ENCODE data around the gene TEKT5. TPM values are rescaled to one million over a fixed set of nuclear protein-coding genes. Genes with fewer than 3 reads are reported as not detected.

TEKT5 gene
- total RNA-seq, 1 experiment from 2014 or later = not detected

DNA sequence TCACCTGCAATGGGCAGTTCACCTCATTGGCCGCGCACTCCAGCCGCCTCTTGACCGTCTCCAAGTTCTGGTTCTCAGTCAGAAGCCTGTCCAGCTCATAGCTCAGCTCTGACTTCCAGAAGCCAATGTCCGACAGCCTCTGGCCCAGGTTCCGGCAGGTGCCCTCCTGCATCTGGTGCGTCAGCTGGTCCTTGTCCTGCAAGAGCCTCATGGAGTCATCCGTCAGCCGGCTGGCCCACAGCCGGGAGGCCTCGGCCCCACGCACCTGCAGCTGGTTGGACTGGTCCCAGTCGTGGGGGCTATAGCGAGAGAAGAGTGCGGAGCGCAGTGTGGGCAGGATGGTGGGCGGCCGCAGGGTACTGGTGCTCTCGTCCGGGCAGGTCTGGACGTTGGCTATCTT, 424 bp downstream of the TEKT5 start:
- Histone ChIP-seq H3K4me3 (ENCODE audit: low read depth in 2 of 2, low read length in 2 of 2) (no peak overlapping the region), H3K9me3 (ENCODE audit: control insufficient read depth, insufficient read depth, low read depth, low read length) (no peaks in the 10 kb centered on the region), H3K4me1 (ENCODE audit: control insufficient read depth, insufficient read depth, low read length) (no peaks in the 10 kb centered on the region), H3K36me3 (ENCODE audit: control insufficient read depth, insufficient read depth, low read length) (no peaks in the 10 kb centered on the region), H3K27me3 (ENCODE audit: control insufficient read depth, insufficient read depth, low read length) (peaks cover 2% of the 10 kb centered on the region; the same call in 1 of the 2 replicates), H3K27ac (ENCODE audit: low read length) (no peak overlapping the region)
- CTCF ChIA-PET = no interaction called here
- in situ Hi-C loops (cut with HindIII; ENCODE audit: low pct_unique_long_range_greater_than_20kb, low sequenced_read_pairs) = no loop called here
- POLR2A ChIA-PET = no interaction called here
- TF ChIP-seq, protein P1, sequence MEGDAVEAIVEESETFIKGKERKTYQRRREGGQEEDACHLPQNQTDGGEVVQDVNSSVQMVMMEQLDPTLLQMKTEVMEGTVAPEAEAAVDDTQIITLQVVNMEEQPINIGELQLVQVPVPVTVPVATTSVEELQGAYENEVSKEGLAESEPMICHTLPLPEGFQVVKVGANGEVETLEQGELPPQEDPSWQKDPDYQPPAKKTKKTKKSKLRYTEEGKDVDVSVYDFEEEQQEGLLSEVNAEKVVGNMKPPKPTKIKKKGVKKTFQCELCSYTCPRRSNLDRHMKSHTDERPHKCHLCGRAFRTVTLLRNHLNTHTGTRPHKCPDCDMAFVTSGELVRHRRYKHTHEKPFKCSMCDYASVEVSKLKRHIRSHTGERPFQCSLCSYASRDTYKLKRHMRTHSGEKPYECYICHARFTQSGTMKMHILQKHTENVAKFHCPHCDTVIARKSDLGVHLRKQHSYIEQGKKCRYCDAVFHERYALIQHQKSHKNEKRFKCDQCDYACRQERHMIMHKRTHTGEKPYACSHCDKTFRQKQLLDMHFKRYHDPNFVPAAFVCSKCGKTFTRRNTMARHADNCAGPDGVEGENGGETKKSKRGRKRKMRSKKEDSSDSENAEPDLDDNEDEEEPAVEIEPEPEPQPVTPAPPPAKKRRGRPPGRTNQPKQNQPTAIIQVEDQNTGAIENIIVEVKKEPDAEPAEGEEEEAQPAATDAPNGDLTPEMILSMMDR (IDR thresholded peaks at IDR 0.05) = no peak
- TF ChIP-seq, protein P2, sequence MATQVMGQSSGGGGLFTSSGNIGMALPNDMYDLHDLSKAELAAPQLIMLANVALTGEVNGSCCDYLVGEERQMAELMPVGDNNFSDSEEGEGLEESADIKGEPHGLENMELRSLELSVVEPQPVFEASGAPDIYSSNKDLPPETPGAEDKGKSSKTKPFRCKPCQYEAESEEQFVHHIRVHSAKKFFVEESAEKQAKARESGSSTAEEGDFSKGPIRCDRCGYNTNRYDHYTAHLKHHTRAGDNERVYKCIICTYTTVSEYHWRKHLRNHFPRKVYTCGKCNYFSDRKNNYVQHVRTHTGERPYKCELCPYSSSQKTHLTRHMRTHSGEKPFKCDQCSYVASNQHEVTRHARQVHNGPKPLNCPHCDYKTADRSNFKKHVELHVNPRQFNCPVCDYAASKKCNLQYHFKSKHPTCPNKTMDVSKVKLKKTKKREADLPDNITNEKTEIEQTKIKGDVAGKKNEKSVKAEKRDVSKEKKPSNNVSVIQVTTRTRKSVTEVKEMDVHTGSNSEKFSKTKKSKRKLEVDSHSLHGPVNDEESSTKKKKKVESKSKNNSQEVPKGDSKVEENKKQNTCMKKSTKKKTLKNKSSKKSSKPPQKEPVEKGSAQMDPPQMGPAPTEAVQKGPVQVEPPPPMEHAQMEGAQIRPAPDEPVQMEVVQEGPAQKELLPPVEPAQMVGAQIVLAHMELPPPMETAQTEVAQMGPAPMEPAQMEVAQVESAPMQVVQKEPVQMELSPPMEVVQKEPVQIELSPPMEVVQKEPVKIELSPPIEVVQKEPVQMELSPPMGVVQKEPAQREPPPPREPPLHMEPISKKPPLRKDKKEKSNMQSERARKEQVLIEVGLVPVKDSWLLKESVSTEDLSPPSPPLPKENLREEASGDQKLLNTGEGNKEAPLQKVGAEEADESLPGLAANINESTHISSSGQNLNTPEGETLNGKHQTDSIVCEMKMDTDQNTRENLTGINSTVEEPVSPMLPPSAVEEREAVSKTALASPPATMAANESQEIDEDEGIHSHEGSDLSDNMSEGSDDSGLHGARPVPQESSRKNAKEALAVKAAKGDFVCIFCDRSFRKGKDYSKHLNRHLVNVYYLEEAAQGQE (IDR thresholded peaks at IDR 0.05; ENCODE audit: insufficient read depth in 1 of 2, low read depth in 2 of 2, low read length in 1 of 2) = no peak
- TF ChIP-seq POLR2AphosphoS5 (IDR thresholded peaks at IDR 0.05; ENCODE audit: low read depth, low read length) (no peak), SIN3A (IDR thresholded peaks at IDR 0.05; ENCODE audit: borderline replicate concordance, insufficient read depth, low read depth, low read length) (no peak), TCF7L2 (IDR thresholded peaks at IDR 0.05; ENCODE audit: low read depth, low read length) (no peak)
- no peak for DNase-seq (ENCODE audit: low read depth, low spot score)
- 0 out of 2 replicates have a peak, but pooled peaks have one; percentile 12 for ATAC-seq
- intact Hi-C loops (cut with micrococcal nuclease; ENCODE audit: unreplicated experiment) = no loop called here
- no TSS peak for BruUV-seq (replicated peaks)

DNA sequence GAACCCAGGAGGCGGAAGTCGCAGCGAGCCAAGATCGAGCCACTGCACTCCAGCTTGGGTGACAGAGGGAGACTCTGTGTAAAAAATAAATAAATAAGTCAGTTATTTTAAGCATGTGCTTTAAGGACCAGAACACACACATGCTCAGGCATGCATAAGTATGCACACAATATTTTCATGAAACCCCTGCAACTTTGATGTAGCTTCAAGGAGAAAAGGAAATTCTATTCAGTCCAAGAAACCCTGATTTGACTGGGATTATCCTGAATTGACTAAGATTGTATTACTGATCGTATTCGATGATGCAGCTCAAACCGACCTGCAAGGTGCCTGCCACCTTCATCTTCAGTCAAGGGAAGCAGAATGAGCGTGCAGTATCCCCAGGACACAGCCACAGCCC, 841 bp downstream of the TEKT5 start:
- BruUV-seq (replicated peaks) = no TSS peak
- CTCF ChIA-PET = no interaction called here
- H3K9me3 ChIP-seq (ENCODE audit: control insufficient read depth, insufficient read depth, low read depth, low read length) = no peaks in the 10 kb centered on the region
- intact Hi-C loops (cut with micrococcal nuclease; ENCODE audit: unreplicated experiment) (no loop called here), in situ Hi-C loops (cut with HindIII; ENCODE audit: low pct_unique_long_range_greater_than_20kb, low sequenced_read_pairs) (no loop called here)
- POLR2A ChIA-PET = no interaction called here
- H3K27ac ChIP-seq (ENCODE audit: low read length) = no peak overlapping the region
- no peaks in the 10 kb centered on the region for H3K36me3 ChIP-seq (ENCODE audit: control insufficient read depth, insufficient read depth, low read length)
- H3K4me3 ChIP-seq (ENCODE audit: low read depth in 2 of 2, low read length in 2 of 2) = no peak overlapping the region
- no peaks in the 10 kb centered on the region for H3K4me1 ChIP-seq (ENCODE audit: control insufficient read depth, insufficient read depth, low read length)
- TF ChIP-seq TCF7L2 (IDR thresholded peaks at IDR 0.05; ENCODE audit: low read depth, low read length) = no peak
- H3K27me3 ChIP-seq (ENCODE audit: control insufficient read depth, insufficient read depth, low read length) = peaks cover 2% of the 10 kb centered on the region; the same call in 1 of the 2 replicates
- ATAC-seq (no peak), DNase-seq (ENCODE audit: low read depth, low spot score) (no peak)

DNA sequence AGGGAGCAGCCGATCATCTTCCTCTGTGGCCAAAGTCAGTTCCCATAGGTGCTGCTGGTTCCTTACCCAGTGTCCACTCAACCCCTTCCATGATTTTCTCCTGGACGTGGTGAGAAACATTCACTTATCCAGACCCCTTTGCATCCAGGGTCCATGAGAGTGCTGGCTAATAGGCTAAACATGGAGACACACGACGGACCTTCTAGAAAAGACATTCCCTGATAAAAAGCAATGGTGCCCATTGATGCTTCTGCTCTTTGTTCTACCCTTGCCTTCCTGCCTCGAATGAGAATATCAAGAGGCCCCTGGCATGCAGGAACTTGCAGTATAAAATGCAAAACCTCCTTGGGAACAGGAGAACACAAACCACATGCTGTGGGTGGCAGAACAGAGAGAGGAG, 2.3 kb downstream of the TEKT5 start:
- CTCF ChIA-PET = no interaction called here
- no TSS peak for BruUV-seq (replicated peaks)

More for the DNA sequence above, 2.3 kb downstream of the TEKT5 start:
- TF ChIP-seq, protein P2 (IDR thresholded peaks at IDR 0.05; ENCODE audit: insufficient read depth in 1 of 2, low read depth in 2 of 2, low read length in 1 of 2) = no peak
- no peak for TF ChIP-seq TCF7L2 (IDR thresholded peaks at IDR 0.05; ENCODE audit: low read depth, low read length)
- no peak for TF ChIP-seq POLR2AphosphoS5 (IDR thresholded peaks at IDR 0.05; ENCODE audit: low read depth, low read length)
- no peak for TF ChIP-seq SIN3A (IDR thresholded peaks at IDR 0.05; ENCODE audit: borderline replicate concordance, insufficient read depth, low read depth, low read length)
- TF ChIP-seq, protein P1 (IDR thresholded peaks at IDR 0.05) = no peak
- intact Hi-C loops (cut with micrococcal nuclease; ENCODE audit: unreplicated experiment) (no loop called here), in situ Hi-C loops (cut with HindIII; ENCODE audit: low pct_unique_long_range_greater_than_20kb, low sequenced_read_pairs) (no loop called here)
- Histone ChIP-seq H3K36me3 (ENCODE audit: control insufficient read depth, insufficient read depth, low read length) (no peaks in the 10 kb centered on the region), H3K4me3 (ENCODE audit: low read depth in 2 of 2, low read length in 2 of 2) (no peak overlapping the region), H3K27ac (ENCODE audit: low read length) (no peak overlapping the region), H3K4me1 (ENCODE audit: control insufficient read depth, insufficient read depth, low read length) (no peaks in the 10 kb centered on the region), H3K9me3 (ENCODE audit: control insufficient read depth, insufficient read depth, low read depth, low read length) (no peaks in the 10 kb centered on the region), H3K27me3 (ENCODE audit: control insufficient read depth, insufficient read depth, low read length) (0 out of 2 replicates have a peak, but pooled peaks cover 2% of the 10 kb centered on the region)
- POLR2A ChIA-PET = no interaction called here
- ATAC-seq = no peak
- no peak for DNase-seq (ENCODE audit: low read depth, low spot score)
